Stomach (tissue), 9 donors: ENCODE measurements around the gene DDR1. TPM values are rescaled to one million over a fixed set of nuclear protein-coding genes. Genes with fewer than 3 reads are reported as not detected.

Experiments used
- DNase-seq, 2 donors: peaks; one replicate each; pipeline versions ENCODE4 v3.0.0 to v3.0.0-alpha.2; 2013 to 2019
- H3K27ac ChIP-seq, 5 donors: fragments of 200-600 bp in 4 of 5; sonication (generic) in 4 of 5; one replicate each; pipeline ENCODE4 v1.5.1; 2013 to 2019; ENCODE audit warnings: mild to moderate bottlenecking in 1 of 5, moderate library complexity in 1 of 5
- H3K27me3 ChIP-seq, 3 donors: fragments of 200-600 bp; sonication (generic); one replicate each; pipeline ENCODE4 v1.5.1; 2017 to 2019; ENCODE audit warnings: mixed run types in 1 of 3
- H3K36me3 ChIP-seq, 4 donors: fragments of 200-600 bp; sonication (generic); 1 replicate in 3 of 4; 2 replicates in 1 of 4; pipeline ENCODE4 v1.5.1; 2016 to 2019
- H3K4me1 ChIP-seq, 4 donors: fragments of 200-600 bp; sonication (generic); one replicate each; pipeline ENCODE4 v1.5.1; 2016 to 2019
- H3K4me3 ChIP-seq, 4 donors: fragments of 200-600 bp; sonication (generic) in 3 of 4; one replicate each; pipeline ENCODE4 v1.5.1; 2016 to 2019; ENCODE audit warnings: mild to moderate bottlenecking in 1 of 4
- H3K9me3 ChIP-seq, 4 donors: fragments of 200-600 bp; sonication (generic); one replicate each; pipeline ENCODE4 v1.5.1; 2016 to 2019
- EP300 ChIP-seq: sonication (generic); formaldehyde crosslinking; IDR thresholded peaks from one replicate; pipeline ENCODE4 v1.6.1; 2017; ENCODE audit warnings: antibody characterized with exemption
- POLR2A ChIP-seq, 4 donors: fragments of 450-650 bp; IDR thresholded peaks; one replicate each; pipeline ENCODE4 v1.6.1; 2016; ENCODE audit warnings: antibody characterized with exemption in 4 of 4, control low read depth in 2 of 4, mild to moderate bottlenecking in 1 of 4, moderate library complexity in 1 of 4
- POLR2AphosphoS5 ChIP-seq, 3 donors: sonication (generic); formaldehyde crosslinking; IDR thresholded peaks; one replicate each; pipeline ENCODE4 v1.6.1; 2016; ENCODE audit warnings: antibody characterized with exemption in 3 of 3
- WGBS, 5 donors: extraction: QIAGEN DNeasy Blood & Tissue Kit in 3 of 5; methylation state at CpG; one replicate each; pipeline versions ENCODE4 v1.1.5 to v1.1.7; 2013 to 2018; 5-methylcytosine and 5-hydroxymethylcytosine counted together
- intact Hi-C: fragments of 100-400 bp; cut with DNase I; formaldehyde crosslinking; loops from one replicate; pipeline ENCODE4 v1.15.1; 2023; ENCODE audit warnings: low total_unique reads
- polyA plus RNA-seq, 3 donors: library from polyadenylated mRNA; stranded (reverse); fragments of 200-250 nt; gene quantifications; one replicate each; pipeline ENCODE4 v1.2.3, GENCODE V29; 2013
- total RNA-seq, 5 donors: library from RNA; depleted of rRNA; stranded (reverse); fragments of >200 nt; gene quantifications; one replicate each; pipeline versions ENCODE4 v1.1.0 to v1.2.3, GENCODE V29; 2014 to 2016
- TF ChIP-seq, protein P1 (sequence below), 7 experiments: fragments of 450-650 bp in 4 of 7; fragments of 200-600 bp in 3 of 7; sonication (generic) in 3 of 7; IDR thresholded peaks; one replicate each; pipeline ENCODE4 v1.5.1; 2016 to 2019; ENCODE audit warnings: antibody characterized with exemption in 7 of 7, control low read depth in 2 of 7, mild to moderate bottlenecking in 1 of 7
- donor health status: healthy with polysubstance abuse.
- donor health status: Bipolar disorder and iron deficiency.
- donor health status: healthy.

The DDR1 gene
- total and polyA plus RNA-seq, 8 donors: 17.6 to 144 (median 82.4) TPM

- Histone ChIP-seq H3K4me1 (peaks cover 3 to 17% (median 6%) of the 10 kb centered on the region in 4 donors), H3K36me3 (peaks cover 0 to 6% (median 0%) of the 10 kb centered on the region in 4 donors), H3K4me3 (no peak overlapping the region), H3K9me3 (peaks cover 3 to 10% (median 10%) of the 10 kb centered on the region in 4 donors), H3K27ac (peak overlapping the region in 2 of 5 donors; percentile 65 to 76), H3K27me3 (peaks cover 0 to 1% (median 0%) of the 10 kb centered on the region in 3 donors)
- 75 to 82% (median 76%) methylated on average over 6 of the region's 6 CpGs for WGBS, 5 donors
- DNase-seq: no peak
- TF ChIP-seq POLR2A (IDR thresholded peaks at IDR 0.05) (no peak), POLR2AphosphoS5 (IDR thresholded peaks at IDR 0.05) (no peak), EP300 (no peak)
- TF ChIP-seq, protein P1, sequence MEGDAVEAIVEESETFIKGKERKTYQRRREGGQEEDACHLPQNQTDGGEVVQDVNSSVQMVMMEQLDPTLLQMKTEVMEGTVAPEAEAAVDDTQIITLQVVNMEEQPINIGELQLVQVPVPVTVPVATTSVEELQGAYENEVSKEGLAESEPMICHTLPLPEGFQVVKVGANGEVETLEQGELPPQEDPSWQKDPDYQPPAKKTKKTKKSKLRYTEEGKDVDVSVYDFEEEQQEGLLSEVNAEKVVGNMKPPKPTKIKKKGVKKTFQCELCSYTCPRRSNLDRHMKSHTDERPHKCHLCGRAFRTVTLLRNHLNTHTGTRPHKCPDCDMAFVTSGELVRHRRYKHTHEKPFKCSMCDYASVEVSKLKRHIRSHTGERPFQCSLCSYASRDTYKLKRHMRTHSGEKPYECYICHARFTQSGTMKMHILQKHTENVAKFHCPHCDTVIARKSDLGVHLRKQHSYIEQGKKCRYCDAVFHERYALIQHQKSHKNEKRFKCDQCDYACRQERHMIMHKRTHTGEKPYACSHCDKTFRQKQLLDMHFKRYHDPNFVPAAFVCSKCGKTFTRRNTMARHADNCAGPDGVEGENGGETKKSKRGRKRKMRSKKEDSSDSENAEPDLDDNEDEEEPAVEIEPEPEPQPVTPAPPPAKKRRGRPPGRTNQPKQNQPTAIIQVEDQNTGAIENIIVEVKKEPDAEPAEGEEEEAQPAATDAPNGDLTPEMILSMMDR (IDR thresholded peaks at IDR 0.05): no peak
- intact Hi-C loops: no loop called here
These were observed 48.5 kb downstream of the DDR1 start for GRCh38 chr6:30932665-30933365.

- peaks cover 0 to 11% (median 0%) of the 10 kb centered on the region in 3 donors for H3K27me3 ChIP-seq
- H3K27ac ChIP-seq: no peak overlapping the region
- 14 to 29% (median 25%) methylated on average over 3 of the region's 3 CpGs for WGBS, 5 donors
- H3K4me1 ChIP-seq: peaks cover 4 to 28% (median 13%) of the 10 kb centered on the region in 4 donors
- DNase-seq: peak in 1 of 2 donors; percentile 70
- no peaks in the 10 kb centered on the region for H3K36me3 ChIP-seq
- intact Hi-C loops: no loop called here
- no peak overlapping the region for H3K4me3 ChIP-seq
- TF ChIP-seq EP300 (no peak), POLR2A (IDR thresholded peaks at IDR 0.05) (no peak), POLR2AphosphoS5 (IDR thresholded peaks at IDR 0.05) (no peak)
- TF ChIP-seq, protein P1 (IDR thresholded peaks at IDR 0.05): no peak
- no peaks in the 10 kb centered on the region for H3K9me3 ChIP-seq
These were observed 50.7 kb downstream of the DDR1 start for GRCh38 chr6:30935018-30935417.

GRCh38 chr6:30937265-30937664 lies 52.9 kb downstream of the DDR1 start:
- WGBS, 5 donors: 80 to 94% (median 86%) methylated on average over 6 of the region's 6 CpGs
- H3K4me1 ChIP-seq: peaks cover 0 to 31% (median 24%) of the 10 kb centered on the region in 4 donors
- H3K36me3 ChIP-seq: no peaks in the 10 kb centered on the region
- H3K9me3 ChIP-seq: no peaks in the 10 kb centered on the region
- no peak for DNase-seq
- H3K4me3 ChIP-seq: no peak overlapping the region
- H3K27me3 ChIP-seq: peaks cover 0 to 24% (median 0%) of the 10 kb centered on the region in 3 donors
- TF ChIP-seq, protein P1 (IDR thresholded peaks at IDR 0.05): no peak
- TF ChIP-seq POLR2AphosphoS5 (IDR thresholded peaks at IDR 0.05) (no peak), POLR2A (IDR thresholded peaks at IDR 0.05) (no peak), EP300 (no peak)
- H3K27ac ChIP-seq: no peak overlapping the region
- intact Hi-C loops: no loop called here

DNA sequence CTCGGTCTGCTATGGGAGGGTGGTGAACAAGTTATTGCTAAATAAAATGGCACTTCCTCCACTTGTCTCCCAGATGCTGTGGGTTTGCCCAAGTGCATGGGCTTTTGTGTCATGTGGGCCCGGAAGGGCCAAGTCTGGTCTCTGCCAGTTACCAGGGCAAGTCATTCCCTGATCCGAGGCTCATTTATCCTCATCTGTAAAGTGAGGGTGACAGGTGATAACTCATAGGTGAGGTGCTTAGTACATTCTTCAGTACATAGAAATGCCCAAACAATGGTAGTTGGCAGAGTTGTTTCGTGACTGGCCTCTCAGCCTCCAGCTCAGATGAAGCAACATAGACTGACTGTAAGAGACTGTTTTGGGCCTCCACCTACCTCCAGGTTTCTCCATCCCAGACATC lies 54.4 kb downstream of the DDR1 start:
- TF ChIP-seq POLR2A (IDR thresholded peaks at IDR 0.05): no peak
- TF ChIP-seq, protein P1 (IDR thresholded peaks at IDR 0.05): no peak
- no peak for TF ChIP-seq EP300
- TF ChIP-seq POLR2AphosphoS5 (IDR thresholded peaks at IDR 0.05): no peak
- 64 to 75% (median 74%) methylated on average over 4 of the region's 4 CpGs for WGBS, 5 donors
- no peaks in the 10 kb centered on the region for H3K9me3 ChIP-seq
- H3K27me3 ChIP-seq: peaks cover 0 to 35% (median 0%) of the 10 kb centered on the region in 3 donors
- no peak overlapping the region for H3K4me3 ChIP-seq
- no peak for DNase-seq
- intact Hi-C loops: no loop called here
- peak overlapping the region in 1 of 5 donors; percentile 73 for H3K27ac ChIP-seq
- no peaks in the 10 kb centered on the region for H3K36me3 ChIP-seq
- H3K4me1 ChIP-seq: peaks cover 6 to 35% (median 30%) of the 10 kb centered on the region in 4 donors
